ENCODE results near the gene OR7A10.

OR7A10 gene

DNA sequence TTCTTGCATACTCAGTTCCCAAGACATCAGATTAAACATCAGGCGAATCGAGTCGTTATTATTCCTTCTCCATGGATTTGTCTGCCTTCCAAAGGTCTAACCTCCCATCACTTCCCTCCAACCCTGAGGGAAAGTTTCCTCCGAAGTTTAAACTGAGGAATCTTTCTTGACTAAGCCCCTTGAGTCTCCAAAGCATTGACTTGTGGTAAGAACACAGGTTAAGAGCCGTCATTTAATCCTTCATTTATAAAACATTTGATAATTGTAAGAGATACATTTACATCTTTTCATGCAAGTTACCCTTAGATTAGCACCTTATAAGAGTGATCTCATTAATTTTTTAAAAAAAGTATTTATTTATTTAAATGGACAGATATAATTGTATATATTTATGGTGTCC lies at the start of gene OR7A10:
TSS of gene OR7A10 (minus strand) at position 101 of the 400 bp plus-strand sequence. CDS start 7,045 bp downstream, outside the sequence.
- H3K27ac ChIP-seq (ENCODE audit: low read length), result no peak within 1 kb of the TSS
- H3K36me3 ChIP-seq (ENCODE audit: control insufficient read depth, low read depth, low read length), result no peaks in the 10 kb centered on the region
- no peaks in the 10 kb centered on the region for H3K4me1 ChIP-seq (ENCODE audit: control insufficient read depth, low read depth, low read length)
- no peaks in the 10 kb centered on the region for H3K27me3 ChIP-seq (ENCODE audit: control insufficient read depth, insufficient read depth, low read length)
- H3K4me3 ChIP-seq (ENCODE audit: low read length), result no peak within 1 kb of the TSS
- H3K9ac ChIP-seq (ENCODE audit: low read length), result no peak within 1 kb of the TSS
- peaks cover 40% of the 10 kb centered on the region for H3K9me3 ChIP-seq (ENCODE audit: control insufficient read depth, low read depth, low read length)

DNA sequence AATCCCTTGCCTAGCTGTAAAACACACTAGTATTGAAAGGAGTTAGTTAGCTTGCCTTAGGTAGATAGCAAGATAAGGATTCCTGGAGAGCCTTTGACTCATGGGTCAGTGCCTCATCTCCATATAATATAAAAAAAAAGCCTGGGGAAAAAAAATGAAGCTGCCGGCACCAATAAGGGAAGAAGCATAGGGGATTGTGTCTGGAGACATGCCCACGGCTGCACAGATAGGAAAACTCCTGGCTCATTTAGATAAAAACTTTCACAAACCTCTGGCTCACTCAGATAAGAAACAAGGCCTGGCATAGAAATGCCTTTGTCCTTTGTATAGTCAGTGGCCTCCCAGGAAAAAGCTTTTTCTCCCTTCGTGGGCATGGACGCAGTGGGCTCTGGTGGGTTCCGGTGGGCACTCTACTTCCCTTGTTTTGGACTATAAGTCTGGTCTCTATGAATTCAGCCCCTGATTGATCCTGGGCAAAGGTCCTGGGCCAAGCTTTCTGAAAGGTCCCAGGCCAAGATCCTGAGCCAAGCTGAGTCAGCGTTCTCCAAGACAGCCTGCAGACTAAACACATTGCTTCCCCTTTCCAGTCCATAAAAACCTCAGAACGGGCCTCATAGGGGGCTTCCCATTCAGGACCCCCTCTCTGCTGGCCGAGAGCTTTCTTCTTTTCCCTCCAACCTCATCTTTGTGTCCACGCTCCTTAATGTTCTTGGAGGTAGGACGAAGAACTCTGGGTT lies 42.1 kb upstream of the OR7A10 start:
- Histone ChIP-seq H3K36me3 (ENCODE audit: control insufficient read depth, low read depth, low read length) (no peaks in the 10 kb centered on the region), H3K4me1 (ENCODE audit: control insufficient read depth, low read depth, low read length) (no peaks in the 10 kb centered on the region), H3K9me3 (ENCODE audit: control insufficient read depth, low read depth, low read length) (peaks cover 39% of the 10 kb centered on the region), H3K27me3 (ENCODE audit: control insufficient read depth, insufficient read depth, low read length) (no peaks in the 10 kb centered on the region), H3K4me3 (ENCODE audit: low read length) (no peak overlapping the region), H3K9ac (ENCODE audit: low read length) (no peak overlapping the region), H3K27ac (ENCODE audit: low read length) (no peak overlapping the region)

DNA sequence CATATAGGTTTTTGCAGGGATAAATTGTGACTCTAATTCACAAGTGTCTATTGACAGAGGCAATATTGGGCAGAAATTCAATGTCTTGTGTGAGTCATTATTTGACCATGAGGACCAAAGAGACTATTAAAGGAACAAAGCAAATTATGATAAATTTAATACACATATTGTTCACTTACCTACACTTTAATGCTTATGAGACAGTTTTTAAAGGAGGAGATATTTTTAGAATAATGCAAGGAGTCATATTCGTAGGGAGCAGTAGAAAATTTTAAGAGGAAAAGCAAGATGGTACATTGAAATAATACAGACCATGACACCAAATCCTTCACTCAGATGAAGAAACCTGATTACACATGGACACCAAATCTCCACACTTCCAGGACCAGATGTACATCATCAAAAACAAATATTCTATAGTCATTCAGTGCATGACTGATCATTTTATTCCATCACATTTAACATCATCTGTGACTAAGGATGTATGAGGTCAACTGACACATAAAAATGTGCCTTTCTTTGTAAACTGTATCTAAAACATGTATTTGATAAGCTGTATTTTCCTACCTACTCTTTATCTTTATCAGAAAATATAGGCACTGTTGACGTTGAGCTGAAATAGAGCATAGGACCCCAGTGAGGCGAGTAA lies 41.4 kb upstream of the OR7A10 start:
- Histone ChIP-seq H3K9me3 (ENCODE audit: control insufficient read depth, low read depth, low read length) (peaks cover 37% of the 10 kb centered on the region), H3K4me3 (ENCODE audit: low read length) (no peak overlapping the region), H3K9ac (ENCODE audit: low read length) (no peak overlapping the region), H3K27me3 (ENCODE audit: control insufficient read depth, insufficient read depth, low read length) (no peaks in the 10 kb centered on the region), H3K4me1 (ENCODE audit: control insufficient read depth, low read depth, low read length) (no peaks in the 10 kb centered on the region), H3K27ac (ENCODE audit: low read length) (no peak overlapping the region), H3K36me3 (ENCODE audit: control insufficient read depth, low read depth, low read length) (no peaks in the 10 kb centered on the region)

DNA sequence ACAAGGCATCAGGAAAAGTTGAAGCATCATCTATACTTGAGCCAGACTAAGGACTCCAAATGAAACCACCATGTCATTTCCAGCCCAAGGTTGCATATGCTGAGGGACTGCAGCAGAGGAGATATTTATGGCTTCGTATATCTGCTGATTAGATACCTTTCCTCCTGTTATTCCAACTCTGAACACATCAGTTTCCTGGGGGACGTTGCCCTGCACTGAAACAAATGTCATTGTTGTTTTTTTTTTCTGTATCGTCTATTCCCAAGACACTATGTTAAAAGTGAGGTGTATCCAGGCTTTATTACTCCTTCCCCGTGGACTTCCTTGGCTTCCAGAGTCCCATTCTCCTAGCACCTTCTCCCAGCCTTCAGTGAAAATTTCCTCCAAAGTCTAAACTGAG lies 37.3 kb upstream of the OR7A10 start, which contains the start of gene OR7A17:
TSS of gene OR7A17 (minus strand) at position 101 of the 400 bp plus-strand sequence. CDS start 4,777 bp downstream, outside the sequence.
- H3K36me3 ChIP-seq (ENCODE audit: control insufficient read depth, low read depth, low read length), result no peaks in the 10 kb centered on the region
- H3K9ac ChIP-seq (ENCODE audit: low read length), result no peak within 1 kb of the TSS
- no peak within 1 kb of the TSS for H3K4me3 ChIP-seq (ENCODE audit: low read length)
- H3K9me3 ChIP-seq (ENCODE audit: control insufficient read depth, low read depth, low read length), result peaks cover 40% of the 10 kb centered on the region
- no peaks in the 10 kb centered on the region for H3K27me3 ChIP-seq (ENCODE audit: control insufficient read depth, insufficient read depth, low read length)
- no peaks in the 10 kb centered on the region for H3K4me1 ChIP-seq (ENCODE audit: control insufficient read depth, low read depth, low read length)
- H3K27ac ChIP-seq (ENCODE audit: low read length), result no peak within 1 kb of the TSS

DNA sequence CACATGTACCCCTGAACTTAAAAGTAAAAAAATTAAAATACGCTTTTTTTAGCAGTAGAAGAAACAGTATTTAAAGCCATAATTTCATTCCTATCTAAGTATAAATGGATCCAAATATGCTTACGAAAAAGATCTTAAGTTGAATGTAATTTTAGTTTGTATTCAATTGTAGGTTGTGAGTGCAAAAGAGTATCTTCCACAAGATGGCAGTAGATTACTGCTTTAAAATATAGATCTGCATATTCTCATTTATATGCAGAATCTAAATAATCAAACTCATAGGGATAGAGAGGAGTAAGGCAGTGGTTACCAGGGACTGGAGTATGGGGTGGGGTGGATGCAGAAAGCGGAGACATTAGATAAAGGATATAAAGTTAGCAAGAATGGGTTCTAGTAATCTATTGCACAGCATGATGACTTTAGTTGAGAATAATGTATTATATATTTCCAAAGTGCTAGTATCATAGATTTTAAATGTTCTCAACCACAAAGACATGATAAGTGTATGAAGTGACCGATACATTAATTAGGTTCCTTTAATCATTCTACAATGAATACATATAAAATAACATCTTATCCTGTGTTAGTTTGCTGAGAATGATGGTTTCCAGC lies 23.0 kb upstream of the OR7A10 start:
- Histone ChIP-seq H3K4me1 (ENCODE audit: control insufficient read depth, low read depth, low read length) (no peaks in the 10 kb centered on the region), H3K9ac (ENCODE audit: low read length) (no peak overlapping the region), H3K27me3 (ENCODE audit: control insufficient read depth, insufficient read depth, low read length) (no peaks in the 10 kb centered on the region), H3K27ac (ENCODE audit: low read length) (no peak overlapping the region), H3K4me3 (ENCODE audit: low read length) (no peak overlapping the region), H3K36me3 (ENCODE audit: control insufficient read depth, low read depth, low read length) (no peaks in the 10 kb centered on the region), H3K9me3 (ENCODE audit: control insufficient read depth, low read depth, low read length) (peaks cover 50% of the 10 kb centered on the region)

DNA sequence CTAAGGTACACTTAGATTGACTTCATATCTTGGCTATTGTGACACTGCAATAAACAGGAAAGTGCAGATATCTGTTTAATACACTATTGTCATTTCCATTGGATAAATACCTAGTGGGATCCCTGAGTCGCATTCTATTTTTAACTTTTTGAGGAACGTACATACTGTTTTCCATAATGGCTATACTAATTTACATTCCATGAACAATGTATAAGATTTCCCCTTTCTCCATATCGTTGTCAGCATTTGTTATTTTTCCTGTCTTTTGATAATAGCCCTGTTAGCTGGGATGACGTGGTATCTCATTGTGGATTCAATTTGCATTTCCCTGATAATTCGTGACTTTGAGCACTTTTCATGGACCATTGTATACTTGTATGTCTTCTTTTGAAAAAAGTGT lies 19.8 kb upstream of the OR7A10 start:
- Histone ChIP-seq H3K27me3 (ENCODE audit: control insufficient read depth, insufficient read depth, low read length) (no peaks in the 10 kb centered on the region), H3K4me1 (ENCODE audit: control insufficient read depth, low read depth, low read length) (no peaks in the 10 kb centered on the region)

DNA sequence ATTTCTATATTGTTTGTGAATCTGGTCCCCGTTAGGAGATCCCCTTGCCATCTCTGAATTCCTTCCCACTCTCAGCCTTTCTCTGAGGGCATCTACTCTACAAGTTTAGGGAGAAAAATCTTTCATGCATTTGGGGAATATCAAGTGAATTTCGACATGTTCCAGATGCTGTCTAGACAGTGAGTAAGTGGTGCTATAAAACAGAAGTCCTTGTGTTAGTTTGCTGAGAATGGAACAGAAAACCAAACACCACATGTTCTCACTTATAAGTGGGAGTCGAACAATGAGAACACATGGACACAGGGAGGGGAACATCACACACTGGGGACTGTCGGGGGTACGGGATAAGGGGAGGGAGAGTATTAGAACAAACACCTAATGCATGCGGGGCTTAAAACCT lies 5.1 kb downstream of the OR7A10 start:
- Histone ChIP-seq H3K9ac (ENCODE audit: low read length) (no peak overlapping the region), H3K4me3 (ENCODE audit: low read length) (no peak overlapping the region), H3K9me3 (ENCODE audit: control insufficient read depth, low read depth, low read length) (peaks cover 41% of the 10 kb centered on the region), H3K36me3 (ENCODE audit: control insufficient read depth, low read depth, low read length) (no peaks in the 10 kb centered on the region), H3K27ac (ENCODE audit: low read length) (no peak overlapping the region), H3K4me1 (ENCODE audit: control insufficient read depth, low read depth, low read length) (no peaks in the 10 kb centered on the region), H3K27me3 (ENCODE audit: control insufficient read depth, insufficient read depth, low read length) (no peaks in the 10 kb centered on the region)

More for the DNA sequence above, 19.8 kb upstream of the OR7A10 start:
- H3K9ac ChIP-seq (ENCODE audit: low read length), result no peak overlapping the region
- H3K4me3 ChIP-seq (ENCODE audit: low read length), result no peak overlapping the region
- no peak overlapping the region for H3K27ac ChIP-seq (ENCODE audit: low read length)
- H3K9me3 ChIP-seq (ENCODE audit: control insufficient read depth, low read depth, low read length), result peaks cover 56% of the 10 kb centered on the region
- no peaks in the 10 kb centered on the region for H3K36me3 ChIP-seq (ENCODE audit: control insufficient read depth, low read depth, low read length)

DNA sequence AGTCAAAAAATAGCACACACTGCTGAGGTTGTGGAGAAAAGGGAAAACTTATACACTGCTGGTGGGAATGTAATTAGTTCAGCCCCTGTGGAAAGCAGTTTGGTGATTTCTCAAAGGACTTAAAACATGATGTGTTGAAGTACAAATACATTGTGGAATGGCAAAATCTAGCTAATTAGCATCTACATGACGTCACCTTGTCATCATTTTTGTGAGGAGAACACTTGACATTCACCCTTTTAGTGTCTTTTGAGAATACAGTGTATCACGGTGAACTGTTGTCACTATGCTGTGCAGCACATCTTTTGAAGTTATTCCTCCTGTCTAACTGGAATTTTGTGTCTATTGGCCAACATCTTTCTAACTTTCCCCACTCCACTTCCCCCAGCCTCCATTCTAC lies 5.6 kb downstream of the OR7A10 start:
- Histone ChIP-seq H3K4me3 (ENCODE audit: low read length) (no peak overlapping the region), H3K4me1 (ENCODE audit: control insufficient read depth, low read depth, low read length) (no peaks in the 10 kb centered on the region), H3K9me3 (ENCODE audit: control insufficient read depth, low read depth, low read length) (peaks cover 39% of the 10 kb centered on the region), H3K36me3 (ENCODE audit: control insufficient read depth, low read depth, low read length) (no peaks in the 10 kb centered on the region), H3K27me3 (ENCODE audit: control insufficient read depth, insufficient read depth, low read length) (no peaks in the 10 kb centered on the region), H3K9ac (ENCODE audit: low read length) (no peak overlapping the region), H3K27ac (ENCODE audit: low read length) (no peak overlapping the region)

DNA sequence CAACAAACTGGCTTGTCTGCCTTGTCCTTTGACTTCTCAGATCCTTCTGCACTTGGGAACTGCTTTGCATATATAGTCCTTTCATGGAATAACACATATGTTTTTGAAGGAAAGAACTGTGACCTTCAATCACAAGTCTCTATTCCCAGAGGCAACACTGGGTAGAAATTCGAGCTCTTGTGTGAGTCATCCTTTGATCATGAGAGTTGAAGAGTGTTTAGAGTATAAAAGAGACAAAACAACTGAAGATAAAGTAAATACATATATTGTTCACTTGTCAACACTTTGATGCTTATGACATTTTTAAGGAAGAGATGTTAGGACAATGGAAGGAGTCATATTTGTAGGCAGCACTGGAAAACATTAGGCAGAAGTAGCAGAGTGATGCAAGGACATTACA lies 8.5 kb downstream of the OR7A10 start:
- Histone ChIP-seq H3K9me3 (ENCODE audit: control insufficient read depth, low read depth, low read length) (peaks cover 49% of the 10 kb centered on the region), H3K4me3 (ENCODE audit: low read length) (no peak overlapping the region), H3K4me1 (ENCODE audit: control insufficient read depth, low read depth, low read length) (no peaks in the 10 kb centered on the region)

DNA sequence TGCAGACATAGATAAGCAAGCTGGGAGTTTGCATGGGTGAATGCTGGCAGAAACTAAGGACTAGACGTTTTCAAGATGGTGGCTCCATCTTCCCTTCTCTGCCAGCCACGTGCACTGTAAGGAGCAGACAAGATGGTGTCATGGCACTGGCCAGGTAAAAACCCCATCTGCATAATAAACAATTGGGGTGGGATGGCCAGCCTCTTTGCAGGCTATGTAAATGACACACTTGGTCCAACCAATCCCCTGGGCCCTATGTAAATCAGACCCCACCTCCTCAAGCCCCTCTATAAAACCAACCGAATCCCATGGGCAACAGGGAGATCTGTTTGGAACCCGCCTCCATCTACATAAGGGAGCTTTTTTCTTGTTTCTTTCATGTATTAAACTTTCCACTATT lies 11.3 kb downstream of the OR7A10 start:
- H3K9ac ChIP-seq (ENCODE audit: low read length), result no peak overlapping the region
- H3K36me3 ChIP-seq (ENCODE audit: control insufficient read depth, low read depth, low read length), result no peaks in the 10 kb centered on the region
- no peaks in the 10 kb centered on the region for H3K4me1 ChIP-seq (ENCODE audit: control insufficient read depth, low read depth, low read length)
- no peaks in the 10 kb centered on the region for H3K27me3 ChIP-seq (ENCODE audit: control insufficient read depth, insufficient read depth, low read length)
- H3K4me3 ChIP-seq (ENCODE audit: low read length), result no peak overlapping the region
- H3K27ac ChIP-seq (ENCODE audit: low read length), result no peak overlapping the region
- H3K9me3 ChIP-seq (ENCODE audit: control insufficient read depth, low read depth, low read length), result peaks cover 60% of the 10 kb centered on the region

More for the DNA sequence above, 8.5 kb downstream of the OR7A10 start:
- Histone ChIP-seq H3K36me3 (ENCODE audit: control insufficient read depth, low read depth, low read length) (no peaks in the 10 kb centered on the region), H3K27me3 (ENCODE audit: control insufficient read depth, insufficient read depth, low read length) (no peaks in the 10 kb centered on the region), H3K27ac (ENCODE audit: low read length) (no peak overlapping the region), H3K9ac (ENCODE audit: low read length) (no peak overlapping the region)

DNA sequence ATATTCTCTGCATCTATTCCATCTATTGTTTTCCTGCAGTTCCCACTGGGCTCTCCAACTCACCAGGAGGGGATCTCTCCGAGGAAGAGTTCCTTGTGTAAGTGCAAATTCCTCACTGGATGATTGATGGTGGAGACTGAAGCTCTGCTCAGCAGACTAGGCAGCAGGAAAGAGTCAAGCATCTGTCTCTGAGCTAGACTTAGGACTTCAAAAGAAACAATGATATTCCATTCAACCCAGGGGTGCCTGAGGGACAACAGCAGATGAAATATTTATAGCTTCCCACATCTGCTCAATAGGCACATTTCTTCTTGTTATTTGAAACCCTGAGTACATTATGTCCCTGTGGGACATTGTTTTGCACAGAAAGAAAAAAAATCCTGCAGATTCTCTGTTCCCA lies 13.7 kb downstream of the OR7A10 start, which contains the start of the genes OR7A5 and OR7C1:
TSS of gene OR7A5 (minus strand) at position 175 of the 400 bp plus-strand sequence. CDS start 6,944 bp downstream, outside the sequence.
TSS of gene OR7C1 (minus strand) at position 175 of the 400 bp plus-strand sequence. CDS start 35,049 bp downstream, outside the sequence.
- peaks cover 68% of the 10 kb centered on the region for H3K9me3 ChIP-seq (ENCODE audit: control insufficient read depth, low read depth, low read length)
- H3K27ac ChIP-seq (ENCODE audit: low read length), result no peak within 1 kb of the TSS
- H3K36me3 ChIP-seq (ENCODE audit: control insufficient read depth, low read depth, low read length), result no peaks in the 10 kb centered on the region
- no peaks in the 10 kb centered on the region for H3K4me1 ChIP-seq (ENCODE audit: control insufficient read depth, low read depth, low read length)
- no peak within 1 kb of the TSS for H3K4me3 ChIP-seq (ENCODE audit: low read length)
- no peak within 1 kb of the TSS for H3K9ac ChIP-seq (ENCODE audit: low read length)
- H3K27me3 ChIP-seq (ENCODE audit: control insufficient read depth, insufficient read depth, low read length), result no peaks in the 10 kb centered on the region
